Measurements from ENCODE around the gene EXD3. TPM values are rescaled to one million over a fixed set of nuclear protein-coding genes. Genes with fewer than 3 reads are reported as not detected.
A peak's percentile ranks its signal among the peaks of the same experiment; 100 is the strongest.

Gene EXD3
- total and polyA plus RNA-seq, 2 of the 13 experiments (the other 11 are each of a cell fraction or from before 2014, with no cell fraction given) = 2.7 to 4.8 TPM

GRCh38 chr9:137301081-137301947 lies 121.6 kb downstream of the EXD3 start (continued):
- TF ChIP-seq ZNF253 (CRISPR knock-in tag; IDR thresholded peaks at IDR 0.05; ENCODE audit: borderline replicate concordance) (no peak), MAZ (IDR thresholded peaks at IDR 0.05; ENCODE audit: borderline replicate concordance, low read depth, low read length) (no peak), MAZ (CRISPR knock-in tag; IDR thresholded peaks at IDR 0.05; ENCODE audit: low read depth) (0 out of 2 replicates have a peak, but pooled peaks have one; percentile 47), MZF1 (CRISPR knock-in tag; IDR thresholded peaks at IDR 0.05; ENCODE audit: borderline replicate concordance) (no peak), ADNP (CRISPR knock-in tag; IDR thresholded peaks at IDR 0.05) (no peak), IKZF4 (CRISPR knock-in tag; IDR thresholded peaks at IDR 0.05; ENCODE audit: borderline replicate concordance, low read depth, not compliant biosample characterization) (peak; percentile 34), ZC3H13 (CRISPR knock-in tag; IDR thresholded peaks at IDR 0.05) (no peak; the same call in 1 of the 2 replicates), ZNF3 (CRISPR knock-in tag; IDR thresholded peaks at IDR 0.05) (no peak), ASH2L (IDR thresholded peaks at IDR 0.05; ENCODE audit: insufficient read length, low read depth, low read length) (no peak), ZFAT (CRISPR knock-in tag; conservative IDR thresholded peaks at IDR 0.05) (no peak), FLYWCH1 (CRISPR knock-in tag; IDR thresholded peaks at IDR 0.05) (no peak), TIGD3 (CRISPR knock-in tag; IDR thresholded peaks at IDR 0.05; ENCODE audit: borderline replicate concordance) (no peak), BRD4 (CRISPR knock-in tag; IDR thresholded peaks at IDR 0.05) (no peak), ETS1 (CRISPR knock-in tag; IDR thresholded peaks at IDR 0.05) (no peak), RFX3 (CRISPR knock-in tag; IDR thresholded peaks at IDR 0.05) (no peak), E2F5 (CRISPR knock-in tag; conservative IDR thresholded peaks at IDR 0.05) (no peak), ZBTB8A (CRISPR knock-in tag; IDR thresholded peaks at IDR 0.05; ENCODE audit: borderline replicate concordance, low read depth) (no peak), ZNF296 (CRISPR knock-in tag; conservative IDR thresholded peaks at IDR 0.05) (no peak), PCBP1 (IDR thresholded peaks at IDR 0.05; ENCODE audit: borderline replicate concordance, low read depth, low read length) (no peak), ZNF782 (CRISPR knock-in tag; IDR thresholded peaks at IDR 0.05; ENCODE audit: borderline replicate concordance) (0 out of 2 replicates have a peak, but pooled peaks have one; percentile 34), ZNF414 (CRISPR knock-in tag; IDR thresholded peaks at IDR 0.05) (no peak), ZNF350 (CRISPR knock-in tag; IDR thresholded peaks at IDR 0.05; ENCODE audit: borderline replicate concordance, low read depth) (no peak), GMEB2 (CRISPR knock-in tag; IDR thresholded peaks at IDR 0.05; ENCODE audit: low read depth) (no peak), HES4 (CRISPR knock-in tag; IDR thresholded peaks at IDR 0.05; ENCODE audit: borderline replicate concordance) (no peak)
